Measurements from ENCODE around the gene EGFLAM.

The EGFLAM gene

DNA sequence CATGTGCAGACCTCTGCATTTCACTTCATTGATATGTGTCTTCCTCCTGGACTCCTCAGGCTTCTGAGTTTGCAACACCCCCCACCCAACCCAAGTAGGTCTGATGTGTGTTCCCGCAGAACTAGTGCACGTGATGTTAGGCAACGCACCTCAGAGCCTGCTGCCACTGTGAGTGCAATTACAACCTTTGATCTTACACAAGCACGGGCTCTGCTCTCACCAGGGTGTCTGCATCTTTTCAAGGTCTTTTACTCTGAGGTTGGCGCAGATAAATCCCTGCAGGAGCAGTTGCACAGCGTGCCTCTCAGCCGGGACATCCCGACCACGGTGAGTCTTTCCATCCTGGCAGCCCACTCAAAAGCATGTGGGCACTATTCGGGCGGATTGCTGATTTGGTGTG lies 80.1 kb downstream of the EGFLAM start:
- Histone ChIP-seq H3K4me1 (ENCODE audit: control extremely low read depth in 1 of 4, control insufficient read depth in 4 of 4, insufficient read depth in 4 of 4, low read length in 3 of 4) (no peaks in the 10 kb centered on the region), H3K4me3 (ENCODE audit: control insufficient read depth in 1 of 7, extremely low read depth in 1 of 7, insufficient read depth in 4 of 7, low read depth in 2 of 7, low read length in 6 of 7) (no peak overlapping the region), H3K9me3 (ENCODE audit: control extremely low read depth in 1 of 5, control insufficient read depth in 4 of 5, insufficient read depth in 2 of 5, low read depth in 1 of 5, low read length in 4 of 5) (no peaks in the 10 kb centered on the region), H3K27me3 (replicated peaks in 2 of 5; ENCODE audit: control insufficient read depth in 4 of 5, insufficient read depth in 5 of 5, low read length in 4 of 5) (peaks cover 0 to 32% (median 5%) of the 10 kb centered on the region in 5 experiments), H3K36me3 (ENCODE audit: control insufficient read depth in 4 of 4, insufficient read depth in 4 of 4, low read length in 3 of 4) (no peaks in the 10 kb centered on the region), H3K27ac (ENCODE audit: insufficient read depth in 1 of 2, low read depth in 1 of 2, low read length in 2 of 2, poor library complexity in 1 of 2, severe bottlenecking in 2 of 2) (no peak overlapping the region)
- DNase-seq = no peak
- CTCF ChIA-PET = no interaction called here
- POLR2A ChIA-PET = no interaction called here
- 60% methylated on average over 6 of the region's 11 CpGs for WGBS (ENCODE audit: insufficient coverage)

DNA sequence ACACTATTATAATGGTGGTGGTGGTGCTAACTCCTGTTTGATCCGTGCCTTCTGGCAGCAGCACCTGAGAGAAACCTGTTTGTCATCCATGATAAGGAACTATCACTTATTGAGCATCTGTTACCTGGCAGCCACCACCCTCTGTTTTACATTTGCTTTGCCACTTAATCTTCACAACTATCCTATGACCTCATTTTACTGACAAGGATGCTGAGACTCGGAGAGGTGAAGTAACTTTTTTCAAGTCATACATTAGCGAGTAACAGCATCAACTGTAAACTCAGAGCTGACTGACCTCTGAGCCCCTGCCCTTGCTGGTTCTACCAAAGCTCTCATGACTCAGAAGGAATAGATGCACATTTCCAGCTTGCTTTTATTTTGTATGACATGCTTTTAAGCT lies 81.1 kb downstream of the EGFLAM start:
- H3K4me3 ChIP-seq (ENCODE audit: control insufficient read depth in 1 of 7, extremely low read depth in 1 of 7, insufficient read depth in 4 of 7, low read depth in 2 of 7, low read length in 6 of 7) = no peak overlapping the region
- peaks cover 0 to 37% (median 5%) of the 10 kb centered on the region in 5 experiments for H3K27me3 ChIP-seq (replicated peaks in 2 of 5; ENCODE audit: control insufficient read depth in 4 of 5, insufficient read depth in 5 of 5, low read length in 4 of 5)
- no peaks in the 10 kb centered on the region for H3K36me3 ChIP-seq (ENCODE audit: control insufficient read depth in 4 of 4, insufficient read depth in 4 of 4, low read length in 3 of 4)
- POLR2A ChIA-PET = no interaction called here
- H3K27ac ChIP-seq (ENCODE audit: insufficient read depth in 1 of 2, low read depth in 1 of 2, low read length in 2 of 2, poor library complexity in 1 of 2, severe bottlenecking in 2 of 2) = no peak overlapping the region
- CTCF ChIA-PET = no interaction called here
- no peak for DNase-seq
- WGBS (ENCODE audit: insufficient coverage) = 84% methylated on average over 2 of the region's 3 CpGs
- H3K4me1 ChIP-seq (ENCODE audit: control extremely low read depth in 1 of 4, control insufficient read depth in 4 of 4, insufficient read depth in 4 of 4, low read length in 3 of 4) = no peaks in the 10 kb centered on the region
- H3K9me3 ChIP-seq (ENCODE audit: control extremely low read depth in 1 of 5, control insufficient read depth in 4 of 5, insufficient read depth in 2 of 5, low read depth in 1 of 5, low read length in 4 of 5) = no peaks in the 10 kb centered on the region

DNA sequence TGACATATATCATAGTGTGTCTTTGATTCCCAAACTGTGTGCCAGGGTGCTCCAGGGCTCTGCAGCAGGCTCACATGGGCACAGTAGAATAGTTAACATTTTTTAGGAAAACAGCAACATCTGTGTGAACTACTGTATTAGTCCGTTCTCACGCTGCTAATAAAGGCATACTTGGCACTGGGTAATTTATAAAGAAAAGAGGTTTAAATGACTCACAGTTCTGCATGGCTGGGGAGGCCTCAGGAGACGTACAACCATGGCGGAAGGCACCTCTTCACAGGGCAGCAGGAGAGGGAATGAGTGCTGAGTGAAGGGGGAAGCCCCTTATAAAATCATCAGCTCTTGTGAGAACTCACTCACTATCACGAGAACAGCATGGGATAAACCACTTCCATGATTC lies 82.7 kb downstream of the EGFLAM start:
- Histone ChIP-seq H3K4me1 (ENCODE audit: control extremely low read depth in 1 of 4, control insufficient read depth in 4 of 4, insufficient read depth in 4 of 4, low read length in 3 of 4) (no peaks in the 10 kb centered on the region), H3K36me3 (ENCODE audit: control insufficient read depth in 4 of 4, insufficient read depth in 4 of 4, low read length in 3 of 4) (no peaks in the 10 kb centered on the region), H3K27me3 (replicated peaks in 2 of 5; ENCODE audit: control insufficient read depth in 4 of 5, insufficient read depth in 5 of 5, low read length in 4 of 5) (peaks cover 0 to 38% (median 6%) of the 10 kb centered on the region in 5 experiments), H3K27ac (ENCODE audit: insufficient read depth in 1 of 2, low read depth in 1 of 2, low read length in 2 of 2, poor library complexity in 1 of 2, severe bottlenecking in 2 of 2) (no peak overlapping the region), H3K4me3 (ENCODE audit: control insufficient read depth in 1 of 7, extremely low read depth in 1 of 7, insufficient read depth in 4 of 7, low read depth in 2 of 7, low read length in 6 of 7) (no peak overlapping the region), H3K9me3 (ENCODE audit: control extremely low read depth in 1 of 5, control insufficient read depth in 4 of 5, insufficient read depth in 2 of 5, low read depth in 1 of 5, low read length in 4 of 5) (no peaks in the 10 kb centered on the region)
- no CpG with 5 or more reads among the region's 5 CpGs for whole genome bisulfite sequencing (ENCODE audit: insufficient coverage)
- POLR2A ChIA-PET = no interaction called here
- CTCF ChIA-PET = no interaction called here
- no peak for DNase-seq

DNA sequence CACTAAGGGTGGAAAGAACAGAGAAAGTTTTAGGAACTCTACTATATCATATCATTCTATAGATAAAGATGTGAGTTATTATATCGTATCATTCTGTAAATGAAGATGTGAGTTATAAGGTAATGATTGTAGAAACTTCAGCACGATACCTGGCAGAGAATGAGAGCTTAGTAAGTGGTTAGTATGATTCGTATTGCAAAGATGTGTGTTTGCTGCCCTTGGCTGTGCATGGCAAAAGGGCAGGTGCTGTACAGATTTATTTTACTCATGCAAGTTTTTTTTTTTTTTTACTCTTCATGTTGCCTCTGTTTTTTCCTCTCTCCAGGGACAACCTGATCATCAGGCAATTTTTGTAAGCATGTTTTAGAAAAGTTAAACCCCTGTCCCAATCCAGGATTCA lies 83.3 kb downstream of the EGFLAM start:
- ChIA-PET POLR2A (no interaction called here), CTCF (interaction anchor here (0.7 kb wide), 1 partner anchor 60 kb away, joined by 3 read pairs; no protein-coding TSS in a partner anchor)
- Histone ChIP-seq H3K4me1 (ENCODE audit: control extremely low read depth in 1 of 4, control insufficient read depth in 4 of 4, insufficient read depth in 4 of 4, low read length in 3 of 4) (no peaks in the 10 kb centered on the region), H3K9me3 (ENCODE audit: control extremely low read depth in 1 of 5, control insufficient read depth in 4 of 5, insufficient read depth in 2 of 5, low read depth in 1 of 5, low read length in 4 of 5) (no peaks in the 10 kb centered on the region), H3K27me3 (replicated peaks in 2 of 5; ENCODE audit: control insufficient read depth in 4 of 5, insufficient read depth in 5 of 5, low read length in 4 of 5) (peaks cover 0 to 38% (median 6%) of the 10 kb centered on the region in 5 experiments), H3K36me3 (ENCODE audit: control insufficient read depth in 4 of 4, insufficient read depth in 4 of 4, low read length in 3 of 4) (no peaks in the 10 kb centered on the region), H3K4me3 (ENCODE audit: control insufficient read depth in 1 of 7, extremely low read depth in 1 of 7, insufficient read depth in 4 of 7, low read depth in 2 of 7, low read length in 6 of 7) (no peak overlapping the region), H3K27ac (ENCODE audit: insufficient read depth in 1 of 2, low read depth in 1 of 2, low read length in 2 of 2, poor library complexity in 1 of 2, severe bottlenecking in 2 of 2) (no peak overlapping the region)
- no CpG with 5 or more reads among the region's 3 CpGs for WGBS (ENCODE audit: insufficient coverage)
- DNase-seq = no peak

DNA sequence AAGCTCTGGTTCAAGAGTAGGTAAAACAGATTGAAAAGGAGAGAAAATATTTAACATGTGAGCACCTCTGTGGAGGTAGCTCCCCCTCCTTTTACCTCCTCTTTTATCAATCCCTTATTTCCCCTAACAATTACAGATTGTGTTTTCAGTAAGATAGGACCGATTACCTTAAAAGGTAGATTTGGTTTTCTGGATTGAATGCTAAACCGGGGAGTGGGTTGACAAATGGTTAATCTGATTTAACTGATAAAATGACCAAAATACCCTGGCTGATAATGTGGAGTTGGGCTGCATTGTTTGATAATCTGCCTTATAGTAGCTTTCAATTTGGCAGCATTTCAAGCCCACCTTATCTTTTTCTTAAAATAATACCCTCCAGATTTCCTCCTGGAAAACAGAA lies 83.9 kb downstream of the EGFLAM start:
- Histone ChIP-seq H3K4me3 (ENCODE audit: control insufficient read depth in 1 of 7, extremely low read depth in 1 of 7, insufficient read depth in 4 of 7, low read depth in 2 of 7, low read length in 6 of 7) (no peak overlapping the region), H3K4me1 (ENCODE audit: control extremely low read depth in 1 of 4, control insufficient read depth in 4 of 4, insufficient read depth in 4 of 4, low read length in 3 of 4) (no peaks in the 10 kb centered on the region), H3K27me3 (replicated peaks in 2 of 5; ENCODE audit: control insufficient read depth in 4 of 5, insufficient read depth in 5 of 5, low read length in 4 of 5) (peaks cover 0 to 36% (median 6%) of the 10 kb centered on the region in 5 experiments), H3K27ac (ENCODE audit: insufficient read depth in 1 of 2, low read depth in 1 of 2, low read length in 2 of 2, poor library complexity in 1 of 2, severe bottlenecking in 2 of 2) (no peak overlapping the region), H3K36me3 (ENCODE audit: control insufficient read depth in 4 of 4, insufficient read depth in 4 of 4, low read length in 3 of 4) (no peaks in the 10 kb centered on the region), H3K9me3 (ENCODE audit: control extremely low read depth in 1 of 5, control insufficient read depth in 4 of 5, insufficient read depth in 2 of 5, low read depth in 1 of 5, low read length in 4 of 5) (no peaks in the 10 kb centered on the region)
- DNase-seq = no peak
- 60% methylated on average over 1 of the region's 2 CpGs for WGBS (ENCODE audit: insufficient coverage)
- POLR2A ChIA-PET = no interaction called here
- CTCF ChIA-PET = interaction anchor here (0.7 kb wide), 1 partner anchor 60 kb away, joined by 3 read pairs; no protein-coding TSS in a partner anchor

DNA sequence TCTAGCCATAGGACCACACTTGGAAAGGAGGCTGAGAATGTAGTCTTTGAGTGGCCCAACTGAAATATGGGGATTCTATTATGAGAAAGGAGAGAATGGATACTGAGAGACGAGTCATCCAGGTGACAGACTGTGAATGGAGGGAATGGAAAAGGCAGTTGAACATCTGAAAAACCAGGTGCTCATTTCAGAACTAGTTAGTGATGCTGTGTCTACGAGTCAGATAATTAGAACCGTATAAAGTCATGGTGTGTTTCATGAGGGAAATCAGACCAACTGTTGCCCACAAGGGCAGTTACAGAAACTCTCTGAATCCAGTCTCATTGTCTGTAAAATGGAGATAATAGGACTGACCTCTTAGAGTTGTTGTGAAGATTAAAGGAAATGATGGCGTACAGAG lies 86.5 kb downstream of the EGFLAM start:
- no peaks in the 10 kb centered on the region for H3K36me3 ChIP-seq (ENCODE audit: control insufficient read depth in 4 of 4, insufficient read depth in 4 of 4, low read length in 3 of 4)
- POLR2A ChIA-PET = no interaction called here
- no peak overlapping the region for H3K4me3 ChIP-seq (ENCODE audit: control insufficient read depth in 1 of 7, extremely low read depth in 1 of 7, insufficient read depth in 4 of 7, low read depth in 2 of 7, low read length in 6 of 7)
- WGBS (ENCODE audit: insufficient coverage) = 90% methylated on average over 3 of the region's 4 CpGs
- no peak for DNase-seq
- H3K27ac ChIP-seq (ENCODE audit: insufficient read depth in 1 of 2, low read depth in 1 of 2, low read length in 2 of 2, poor library complexity in 1 of 2, severe bottlenecking in 2 of 2) = no peak overlapping the region
- no peaks in the 10 kb centered on the region for H3K4me1 ChIP-seq (ENCODE audit: control extremely low read depth in 1 of 4, control insufficient read depth in 4 of 4, insufficient read depth in 4 of 4, low read length in 3 of 4)
- CTCF ChIA-PET = no interaction called here
- H3K9me3 ChIP-seq (ENCODE audit: control extremely low read depth in 1 of 5, control insufficient read depth in 4 of 5, insufficient read depth in 2 of 5, low read depth in 1 of 5, low read length in 4 of 5) = no peaks in the 10 kb centered on the region
- peaks cover 0 to 21% (median 2%) of the 10 kb centered on the region in 5 experiments for H3K27me3 ChIP-seq (replicated peaks in 2 of 5; ENCODE audit: control insufficient read depth in 4 of 5, insufficient read depth in 5 of 5, low read length in 4 of 5)

DNA sequence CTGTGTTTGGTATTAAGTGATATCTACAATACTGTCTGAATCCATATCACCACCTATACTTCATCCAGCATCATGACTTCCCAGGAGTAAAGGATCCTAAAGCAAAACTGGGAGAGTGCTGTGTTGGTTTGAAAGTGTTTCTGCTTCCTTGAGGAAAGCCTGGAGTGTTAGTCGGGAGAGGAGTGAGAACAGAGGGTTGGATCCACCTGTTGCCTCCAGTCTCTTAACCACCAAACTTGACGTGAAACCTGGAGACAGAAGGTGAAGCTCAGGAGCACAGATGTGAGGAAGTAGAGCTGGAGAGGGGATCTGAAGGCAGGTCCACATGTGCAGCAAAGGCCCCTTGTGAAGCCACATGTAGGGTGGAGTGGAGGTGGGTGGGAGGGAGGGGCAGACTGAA lies 88.2 kb downstream of the EGFLAM start:
- no peak overlapping the region for H3K4me3 ChIP-seq (ENCODE audit: control insufficient read depth in 1 of 7, extremely low read depth in 1 of 7, insufficient read depth in 4 of 7, low read depth in 2 of 7, low read length in 6 of 7)
- POLR2A ChIA-PET = no interaction called here
- 96% methylated on average over 2 of the region's 2 CpGs for WGBS (ENCODE audit: insufficient coverage)
- no peaks in the 10 kb centered on the region for H3K4me1 ChIP-seq (ENCODE audit: control extremely low read depth in 1 of 4, control insufficient read depth in 4 of 4, insufficient read depth in 4 of 4, low read length in 3 of 4)
- DNase-seq = no peak
- H3K9me3 ChIP-seq (ENCODE audit: control extremely low read depth in 1 of 5, control insufficient read depth in 4 of 5, insufficient read depth in 2 of 5, low read depth in 1 of 5, low read length in 4 of 5) = no peaks in the 10 kb centered on the region
- no peak overlapping the region for H3K27ac ChIP-seq (ENCODE audit: insufficient read depth in 1 of 2, low read depth in 1 of 2, low read length in 2 of 2, poor library complexity in 1 of 2, severe bottlenecking in 2 of 2)
- CTCF ChIA-PET = no interaction called here
- H3K27me3 ChIP-seq (replicated peaks in 2 of 5; ENCODE audit: control insufficient read depth in 4 of 5, insufficient read depth in 5 of 5, low read length in 4 of 5) = peaks cover 0 to 10% (median 2%) of the 10 kb centered on the region in 5 experiments
- no peaks in the 10 kb centered on the region for H3K36me3 ChIP-seq (ENCODE audit: control insufficient read depth in 4 of 4, insufficient read depth in 4 of 4, low read length in 3 of 4)
